ENCODE data around the gene ITIH1. TPM values are rescaled to one million over a fixed set of nuclear protein-coding genes. Genes with fewer than 3 reads are reported as not detected.

Gene ITIH1
- total RNA-seq, 1 experiment from 2014 or later = 0.31 TPM

DNA sequence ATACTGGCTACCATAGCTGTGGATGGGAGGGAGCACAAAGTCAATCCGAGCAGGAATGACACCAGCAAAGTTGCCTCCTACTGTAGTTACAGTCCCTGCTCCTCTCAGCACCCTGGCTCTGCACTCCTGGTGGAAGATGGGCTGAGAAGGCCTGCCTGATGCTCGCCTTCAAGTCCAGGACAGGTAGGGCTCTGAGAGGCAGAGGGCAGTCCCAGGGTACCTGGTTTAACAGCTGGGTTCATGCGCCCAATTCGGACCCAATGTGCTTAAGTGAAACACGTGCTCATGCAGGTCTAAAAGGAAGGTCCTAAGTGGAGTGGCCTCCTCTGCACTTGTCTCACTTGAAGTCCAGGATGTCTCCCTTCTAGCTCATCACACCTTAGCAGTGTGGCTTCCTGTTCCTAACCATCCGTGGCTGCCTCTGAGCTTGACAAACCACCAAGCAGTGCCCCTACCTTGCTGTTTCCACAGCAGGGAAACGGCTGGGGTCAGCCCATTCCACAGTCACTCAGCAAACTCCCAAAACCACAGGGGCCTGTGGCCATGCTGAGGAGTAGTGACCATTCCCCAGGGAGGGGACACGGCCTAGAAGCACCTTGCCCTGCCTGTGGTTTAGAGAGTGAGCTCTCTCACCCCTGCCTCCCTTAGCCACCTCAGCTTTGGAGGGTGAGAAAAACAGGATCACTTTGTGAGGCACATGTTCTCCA, 61.3 kb downstream of the ITIH1 start:
- no peak for TF ChIP-seq SIN3A (IDR thresholded peaks at IDR 0.05; ENCODE audit: borderline replicate concordance, insufficient read depth, low read depth, low read length)
- TF ChIP-seq, protein P1, sequence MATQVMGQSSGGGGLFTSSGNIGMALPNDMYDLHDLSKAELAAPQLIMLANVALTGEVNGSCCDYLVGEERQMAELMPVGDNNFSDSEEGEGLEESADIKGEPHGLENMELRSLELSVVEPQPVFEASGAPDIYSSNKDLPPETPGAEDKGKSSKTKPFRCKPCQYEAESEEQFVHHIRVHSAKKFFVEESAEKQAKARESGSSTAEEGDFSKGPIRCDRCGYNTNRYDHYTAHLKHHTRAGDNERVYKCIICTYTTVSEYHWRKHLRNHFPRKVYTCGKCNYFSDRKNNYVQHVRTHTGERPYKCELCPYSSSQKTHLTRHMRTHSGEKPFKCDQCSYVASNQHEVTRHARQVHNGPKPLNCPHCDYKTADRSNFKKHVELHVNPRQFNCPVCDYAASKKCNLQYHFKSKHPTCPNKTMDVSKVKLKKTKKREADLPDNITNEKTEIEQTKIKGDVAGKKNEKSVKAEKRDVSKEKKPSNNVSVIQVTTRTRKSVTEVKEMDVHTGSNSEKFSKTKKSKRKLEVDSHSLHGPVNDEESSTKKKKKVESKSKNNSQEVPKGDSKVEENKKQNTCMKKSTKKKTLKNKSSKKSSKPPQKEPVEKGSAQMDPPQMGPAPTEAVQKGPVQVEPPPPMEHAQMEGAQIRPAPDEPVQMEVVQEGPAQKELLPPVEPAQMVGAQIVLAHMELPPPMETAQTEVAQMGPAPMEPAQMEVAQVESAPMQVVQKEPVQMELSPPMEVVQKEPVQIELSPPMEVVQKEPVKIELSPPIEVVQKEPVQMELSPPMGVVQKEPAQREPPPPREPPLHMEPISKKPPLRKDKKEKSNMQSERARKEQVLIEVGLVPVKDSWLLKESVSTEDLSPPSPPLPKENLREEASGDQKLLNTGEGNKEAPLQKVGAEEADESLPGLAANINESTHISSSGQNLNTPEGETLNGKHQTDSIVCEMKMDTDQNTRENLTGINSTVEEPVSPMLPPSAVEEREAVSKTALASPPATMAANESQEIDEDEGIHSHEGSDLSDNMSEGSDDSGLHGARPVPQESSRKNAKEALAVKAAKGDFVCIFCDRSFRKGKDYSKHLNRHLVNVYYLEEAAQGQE (IDR thresholded peaks at IDR 0.05; ENCODE audit: insufficient read depth in 1 of 2, low read depth in 2 of 2, low read length in 1 of 2) = no peak
- TF ChIP-seq TCF7L2 (IDR thresholded peaks at IDR 0.05; ENCODE audit: low read depth, low read length) = no peak
- TF ChIP-seq, protein P2, sequence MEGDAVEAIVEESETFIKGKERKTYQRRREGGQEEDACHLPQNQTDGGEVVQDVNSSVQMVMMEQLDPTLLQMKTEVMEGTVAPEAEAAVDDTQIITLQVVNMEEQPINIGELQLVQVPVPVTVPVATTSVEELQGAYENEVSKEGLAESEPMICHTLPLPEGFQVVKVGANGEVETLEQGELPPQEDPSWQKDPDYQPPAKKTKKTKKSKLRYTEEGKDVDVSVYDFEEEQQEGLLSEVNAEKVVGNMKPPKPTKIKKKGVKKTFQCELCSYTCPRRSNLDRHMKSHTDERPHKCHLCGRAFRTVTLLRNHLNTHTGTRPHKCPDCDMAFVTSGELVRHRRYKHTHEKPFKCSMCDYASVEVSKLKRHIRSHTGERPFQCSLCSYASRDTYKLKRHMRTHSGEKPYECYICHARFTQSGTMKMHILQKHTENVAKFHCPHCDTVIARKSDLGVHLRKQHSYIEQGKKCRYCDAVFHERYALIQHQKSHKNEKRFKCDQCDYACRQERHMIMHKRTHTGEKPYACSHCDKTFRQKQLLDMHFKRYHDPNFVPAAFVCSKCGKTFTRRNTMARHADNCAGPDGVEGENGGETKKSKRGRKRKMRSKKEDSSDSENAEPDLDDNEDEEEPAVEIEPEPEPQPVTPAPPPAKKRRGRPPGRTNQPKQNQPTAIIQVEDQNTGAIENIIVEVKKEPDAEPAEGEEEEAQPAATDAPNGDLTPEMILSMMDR (IDR thresholded peaks at IDR 0.05) = no peak
- TF ChIP-seq POLR2AphosphoS5 (IDR thresholded peaks at IDR 0.05; ENCODE audit: low read depth, low read length) = no peak
- in situ Hi-C loops (cut with HindIII; ENCODE audit: low pct_unique_long_range_greater_than_20kb, low sequenced_read_pairs) (no loop called here), intact Hi-C loops (cut with micrococcal nuclease; ENCODE audit: unreplicated experiment) (no loop called here)
- H3K4me3 ChIP-seq (ENCODE audit: low read depth in 2 of 2, low read length in 2 of 2) = no peak overlapping the region
- ChIA-PET CTCF (no interaction called here), POLR2A (no interaction called here)
- no TSS peak for BruUV-seq (replicated peaks)
- no peaks in the 10 kb centered on the region for H3K4me1 ChIP-seq (ENCODE audit: control insufficient read depth, insufficient read depth, low read length)
- no peaks in the 10 kb centered on the region for H3K9me3 ChIP-seq (ENCODE audit: control insufficient read depth, insufficient read depth, low read depth, low read length)
- no peak for ATAC-seq
- H3K27me3 ChIP-seq (ENCODE audit: control insufficient read depth, insufficient read depth, low read length) = no peaks in the 10 kb centered on the region
- no peak for DNase-seq (ENCODE audit: low read depth, low spot score)
- H3K36me3 ChIP-seq (ENCODE audit: control insufficient read depth, insufficient read depth, low read length) = no peaks in the 10 kb centered on the region
- no peak overlapping the region for H3K27ac ChIP-seq (ENCODE audit: low read length)

DNA sequence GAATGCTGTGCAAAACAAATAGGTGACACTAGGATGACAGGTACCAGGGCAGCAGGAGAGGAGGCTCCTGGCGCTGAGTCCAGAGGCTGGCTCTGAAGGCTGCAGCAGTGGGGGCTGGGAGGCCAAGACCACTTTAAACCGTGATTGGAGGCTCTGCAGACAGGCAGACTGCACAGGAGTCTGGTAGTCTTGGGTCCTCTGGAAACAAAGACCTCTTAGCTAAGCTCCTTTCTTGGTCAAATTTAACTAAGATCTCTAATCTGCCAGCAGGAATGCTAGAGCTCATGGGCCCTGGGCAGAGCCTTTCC, 61.8 kb downstream of the ITIH1 start:
- ChIA-PET POLR2A (no interaction called here), CTCF (no interaction called here)
- no peaks in the 10 kb centered on the region for H3K9me3 ChIP-seq (ENCODE audit: control insufficient read depth, insufficient read depth, low read depth, low read length)
- no peaks in the 10 kb centered on the region for H3K4me1 ChIP-seq (ENCODE audit: control insufficient read depth, insufficient read depth, low read length)
- no peaks in the 10 kb centered on the region for H3K36me3 ChIP-seq (ENCODE audit: control insufficient read depth, insufficient read depth, low read length)
- no peak overlapping the region for H3K27ac ChIP-seq (ENCODE audit: low read length)
- TF ChIP-seq, protein P2 (IDR thresholded peaks at IDR 0.05) = no peak
- TF ChIP-seq, protein P1 (IDR thresholded peaks at IDR 0.05; ENCODE audit: insufficient read depth in 1 of 2, low read depth in 2 of 2, low read length in 1 of 2) = no peak
- TF ChIP-seq TCF7L2 (IDR thresholded peaks at IDR 0.05; ENCODE audit: low read depth, low read length) (no peak), POLR2AphosphoS5 (IDR thresholded peaks at IDR 0.05; ENCODE audit: low read depth, low read length) (no peak), SIN3A (IDR thresholded peaks at IDR 0.05; ENCODE audit: borderline replicate concordance, insufficient read depth, low read depth, low read length) (no peak)
- in situ Hi-C loops (cut with HindIII; ENCODE audit: low pct_unique_long_range_greater_than_20kb, low sequenced_read_pairs) (no loop called here), intact Hi-C loops (cut with micrococcal nuclease; ENCODE audit: unreplicated experiment) (no loop called here)
- DNase-seq (ENCODE audit: low read depth, low spot score) = no peak
- H3K27me3 ChIP-seq (ENCODE audit: control insufficient read depth, insufficient read depth, low read length) = no peaks in the 10 kb centered on the region
- BruUV-seq (replicated peaks) = no TSS peak
- ATAC-seq = no peak
- no peak overlapping the region for H3K4me3 ChIP-seq (ENCODE audit: low read depth in 2 of 2, low read length in 2 of 2)

All from Panc1 (cell line).